Measurements from ENCODE around the gene HOTAIR. TPM values are rescaled to one million over a fixed set of nuclear protein-coding genes. Genes with fewer than 3 reads are reported as not detected.

The HOTAIR gene
- polyA plus RNA-seq, 3 donors: not detected

DNA sequence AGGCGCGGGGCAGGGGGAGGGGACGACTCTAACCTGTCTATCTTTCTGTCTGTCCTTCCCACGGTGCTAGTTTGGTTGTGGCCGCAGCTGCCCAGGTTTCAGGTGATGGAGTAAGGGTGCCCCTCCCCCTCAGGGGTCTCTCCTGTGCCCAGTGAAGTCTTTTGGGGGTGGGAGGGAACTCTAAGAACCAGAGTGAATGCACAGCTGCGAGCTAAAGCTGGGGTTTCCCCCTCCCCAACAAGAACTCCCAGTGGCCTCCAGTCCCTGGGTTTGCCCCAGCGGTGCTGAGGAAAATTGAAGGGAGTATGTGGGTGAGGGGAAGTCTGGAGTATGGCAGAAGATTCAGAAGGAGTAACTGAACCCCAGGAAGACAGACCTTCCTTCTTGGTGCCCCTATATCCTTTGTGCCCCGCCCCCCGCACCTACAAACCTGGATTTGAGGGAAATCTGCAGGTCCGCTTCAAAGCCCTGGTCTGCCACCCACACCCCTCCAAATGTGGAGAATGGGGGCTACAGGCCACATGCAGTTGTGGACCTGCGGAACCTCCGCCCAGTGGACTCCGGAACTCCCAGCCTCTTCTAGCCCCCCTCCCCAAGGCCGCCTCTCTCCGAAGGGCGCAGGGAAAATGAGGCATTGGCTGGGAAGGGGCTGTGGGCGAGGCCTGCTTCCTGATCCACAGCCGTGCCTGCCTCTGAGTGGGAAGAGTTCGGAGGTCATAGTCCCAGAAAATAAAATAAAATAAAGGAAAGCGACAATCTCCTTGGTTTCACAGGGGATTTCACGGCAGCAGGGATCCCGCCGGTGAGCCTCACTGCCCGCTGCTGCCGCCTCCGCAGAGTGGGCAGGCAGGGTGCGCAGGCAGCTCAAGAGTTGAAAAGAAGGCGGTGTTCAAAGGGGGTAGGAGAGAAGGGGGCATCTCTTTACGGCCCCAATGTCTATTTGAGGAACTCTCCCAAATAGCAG is 21.8 kb upstream of the HOTAIR start:
- WGBS (ENCODE audit: insufficient coverage): 18% methylated on average over 8 of the region's 29 CpGs
- H3K4me1 Mint-ChIP-seq: peaks cover 27% of the 10 kb centered on the region
- H3K4me1 ChIP-seq (ENCODE audit: control insufficient read depth in 1 of 2, insufficient read depth in 2 of 2, low read length in 2 of 2): peaks cover 15 to 30% of the 10 kb centered on the region in 2 donors
- no peaks in the 10 kb centered on the region for H3K36me3 ChIP-seq (replicated peaks in 1 of 2; ENCODE audit: control insufficient read depth in 1 of 2, insufficient read depth in 2 of 2, low read length in 2 of 2)
- H2AFZ ChIP-seq (ENCODE audit: insufficient read depth, low read depth, low read length, poor library complexity, severe bottlenecking): peak overlapping the region; percentile 75
- no peak for DNase-seq
- H3K27me3 Mint-ChIP-seq (ENCODE audit: low read depth in 3 of 3): peaks cover 97 to 100% (median 100%) of the 10 kb centered on the region in 3 donors
- H3K9ac ChIP-seq (ENCODE audit: insufficient read depth, low read length, poor library complexity, severe bottlenecking): no peak overlapping the region
- no peak overlapping the region for H3K27ac Mint-ChIP-seq
- H3K4me3 Mint-ChIP-seq: peak overlapping the region; percentile 83 to 95
- peak overlapping the region; percentile 83 for H3K4me2 ChIP-seq (replicated peaks; ENCODE audit: extremely low read depth, low read length, poor library complexity, severe bottlenecking)
- no peaks in the 10 kb centered on the region for H4K20me1 ChIP-seq (ENCODE audit: insufficient read depth, low read length)
- no peak overlapping the region for H3K27ac ChIP-seq (ENCODE audit: low read depth in 1 of 2, low read length in 2 of 2)
- peaks cover 3 to 19% of the 10 kb centered on the region in 2 donors for H3K36me3 Mint-ChIP-seq
- H3K79me2 ChIP-seq (ENCODE audit: insufficient read depth, low read length): no peaks in the 10 kb centered on the region
- no peak for TF ChIP-seq CTCF (IDR thresholded peaks at IDR 0.05)
- intact Hi-C loops (cut with micrococcal nuclease): loop anchor here in 1 of 2 donors (5.0 kb wide), 1 partner anchor 44 kb away; the partner anchor contains the start of gene HOXC12
- peaks cover 2 to 69% (median 39%) of the 10 kb centered on the region in 7 donors for H3K9me3 Mint-ChIP-seq
- H3K27me3 ChIP-seq (ENCODE audit: control insufficient read depth in 2 of 2, insufficient read depth in 2 of 2, low read length in 2 of 2): peaks cover 92 to 100% of the 10 kb centered on the region in 2 donors
- H3K9me3 ChIP-seq (replicated peaks in 1 of 2; ENCODE audit: control insufficient read depth in 1 of 2, insufficient read depth in 1 of 2, low read length in 2 of 2): peaks cover 4 to 66% of the 10 kb centered on the region in 2 donors
- H3K4me3 ChIP-seq (replicated peaks in 1 of 3; ENCODE audit: low read depth in 2 of 3, low read length in 3 of 3): peak overlapping the region in 2 of 3 experiments; percentile 38 to 78

DNA sequence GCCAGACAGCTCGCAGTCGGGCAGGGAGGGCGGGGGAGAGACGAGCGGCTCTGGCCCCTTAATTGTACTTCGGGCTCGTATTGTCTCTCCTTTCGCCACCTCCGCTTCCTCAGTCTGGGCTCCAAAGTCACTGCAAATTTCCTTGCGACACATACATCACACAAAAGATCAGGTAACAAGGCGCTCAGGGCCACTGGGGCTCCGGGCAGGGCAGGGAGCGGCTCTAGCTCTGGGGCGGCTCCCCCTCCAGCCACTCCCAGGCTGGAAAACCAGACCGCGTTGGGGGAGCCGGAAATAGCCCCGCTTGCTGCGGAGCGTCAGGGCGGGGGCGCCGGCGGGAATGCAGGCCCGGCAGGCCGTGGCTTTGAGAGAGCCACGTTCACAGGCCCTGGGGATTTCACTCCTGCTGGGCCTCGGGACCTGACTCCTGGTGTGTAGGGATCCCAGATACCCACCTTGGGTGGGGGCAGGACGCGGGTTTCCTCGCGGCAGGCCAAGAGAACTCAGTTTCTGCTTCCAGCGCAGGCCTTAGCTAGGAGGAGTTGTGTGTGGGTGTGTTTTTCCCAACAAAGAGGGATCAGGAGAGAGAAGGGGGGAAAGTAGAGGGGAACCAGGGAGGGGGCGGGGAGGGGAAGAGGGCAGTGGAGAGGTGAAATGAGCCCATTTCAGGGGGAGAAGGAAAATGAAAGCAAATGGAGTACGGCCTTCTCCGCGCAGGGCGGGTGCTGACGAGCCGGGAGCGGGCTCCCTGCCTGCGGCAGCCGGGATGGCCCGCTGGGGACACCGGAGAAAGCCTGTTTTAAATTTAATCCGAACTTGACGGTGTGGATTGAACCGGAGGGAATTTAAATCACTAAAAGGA is 20.9 kb upstream of the HOTAIR start:
- Histone ChIP-seq H2AFZ (ENCODE audit: insufficient read depth, low read depth, low read length, poor library complexity, severe bottlenecking) (peak overlapping the region; percentile 75), H3K4me1 (ENCODE audit: control insufficient read depth in 1 of 2, insufficient read depth in 2 of 2, low read length in 2 of 2) (peaks cover 15 to 30% of the 10 kb centered on the region in 2 donors), H3K4me3 (replicated peaks in 1 of 3; ENCODE audit: low read depth in 2 of 3, low read length in 3 of 3) (peak overlapping the region; percentile 32 to 78 (median 38)), H3K9me3 (replicated peaks in 1 of 2; ENCODE audit: control insufficient read depth in 1 of 2, insufficient read depth in 1 of 2, low read length in 2 of 2) (peaks cover 6 to 65% of the 10 kb centered on the region in 2 donors), H3K4me2 (replicated peaks; ENCODE audit: extremely low read depth, low read length, poor library complexity, severe bottlenecking) (peak overlapping the region; percentile 83), H3K27ac (ENCODE audit: low read depth in 1 of 2, low read length in 2 of 2) (no peak overlapping the region), H3K27me3 (ENCODE audit: control insufficient read depth in 2 of 2, insufficient read depth in 2 of 2, low read length in 2 of 2) (peaks cover 92 to 100% of the 10 kb centered on the region in 2 donors), H3K9ac (ENCODE audit: insufficient read depth, low read length, poor library complexity, severe bottlenecking) (peak overlapping the region; percentile 30), H3K36me3 (replicated peaks in 1 of 2; ENCODE audit: control insufficient read depth in 1 of 2, insufficient read depth in 2 of 2, low read length in 2 of 2) (no peaks in the 10 kb centered on the region), H4K20me1 (ENCODE audit: insufficient read depth, low read length) (no peaks in the 10 kb centered on the region), H3K79me2 (ENCODE audit: insufficient read depth, low read length) (no peaks in the 10 kb centered on the region)
- DNase-seq: no peak
- 0% methylated on average over 48 of the region's 48 CpGs for WGBS (ENCODE audit: insufficient coverage)
- no peak for TF ChIP-seq CTCF (IDR thresholded peaks at IDR 0.05)
- intact Hi-C loops (cut with micrococcal nuclease): loop anchor here in 1 of 2 donors (5.0 kb wide), 1 partner anchor 43 kb away; the partner anchor contains the start of gene HOXC12
- peaks cover 97 to 100% (median 100%) of the 10 kb centered on the region in 3 donors for H3K27me3 Mint-ChIP-seq (ENCODE audit: low read depth in 3 of 3)
- H3K9me3 Mint-ChIP-seq: peaks cover 2 to 69% (median 39%) of the 10 kb centered on the region in 7 donors
- H3K36me3 Mint-ChIP-seq: peaks cover 3 to 19% of the 10 kb centered on the region in 2 donors
- H3K4me3 Mint-ChIP-seq: peak overlapping the region; percentile 83 to 95
- H3K27ac Mint-ChIP-seq: peak overlapping the region in 1 of 7 donors; percentile 20
- peaks cover 27% of the 10 kb centered on the region for H3K4me1 Mint-ChIP-seq
